Kidney epithelial cell (primary cell): ENCODE data around the gene EVX1. TPM values are rescaled to one million over a fixed set of nuclear protein-coding genes. Genes with fewer than 3 reads are reported as not detected.

Experiments used
- DNase-seq: peaks from one replicate; pipeline ENCODE4 v3.0.0-alpha.2; 2010; ENCODE audit warnings: low read depth
- H3K27me3 ChIP-seq: 2 replicates; pipeline ENCODE4 v1.6.0; 2011; ENCODE audit warnings: low read length; ENCODE audit not compliant: control insufficient read depth, insufficient read depth
- H3K36me3 ChIP-seq: 2 replicates; pipeline ENCODE4 v1.5.1; 2011; ENCODE audit warnings: low read length; ENCODE audit not compliant: control insufficient read depth, insufficient read depth
- H3K4me3 ChIP-seq: 2 replicates; pipeline ENCODE4 v1.5.1; 2011; ENCODE audit warnings: low read depth, mild to moderate bottlenecking, control low read depth, low read length
- total RNA-seq: library from RNA; depleted of rRNA; stranded (reverse); fragments of >200 nt; gene quantifications from 2 replicates; pipeline ENCODE4 v1.2.3, GENCODE V29; 2015
- TF ChIP-seq, protein P1 (sequence below): IDR thresholded peaks from 2 replicates; pipeline ENCODE4 v1.5.1; 2011; ENCODE audit warnings: mild to moderate bottlenecking, moderate library complexity, low read length, control low read depth, inconsistent platforms; ENCODE audit not compliant: insufficient read depth, poor library complexity, severe bottlenecking

EVX1 gene
- total RNA-seq, 1 donor from 2014 or later = not detected

DNA sequence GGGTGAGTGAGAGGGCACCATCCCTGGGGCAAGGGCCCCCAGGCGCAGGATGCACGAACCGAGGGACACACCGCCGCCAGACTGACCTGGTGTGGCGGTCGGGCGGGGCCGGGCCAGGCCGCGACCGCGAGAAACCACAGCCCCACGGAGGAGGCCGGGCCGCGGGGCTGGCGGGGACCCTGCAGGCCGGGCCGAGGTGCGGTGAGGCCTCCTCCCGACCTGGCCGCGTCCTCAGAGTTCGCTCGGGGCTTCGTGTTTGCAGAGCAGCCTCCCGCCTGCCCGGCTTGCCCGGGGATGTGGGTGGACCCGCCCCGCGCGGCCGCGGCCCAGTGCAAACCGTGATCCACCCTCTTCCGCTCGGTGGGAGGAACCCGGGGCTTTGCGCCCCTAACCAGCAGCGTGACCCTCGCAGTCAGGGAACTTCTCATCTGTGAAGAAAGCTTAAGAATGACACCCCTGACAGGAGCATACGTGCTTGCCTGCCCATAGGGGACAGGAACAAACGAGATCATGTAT, 22.1 kb upstream of the EVX1 start:
- no peak overlapping the region for H3K4me3 ChIP-seq
- no peaks in the 10 kb centered on the region for H3K36me3 ChIP-seq
- peaks cover 68% of the 10 kb centered on the region for H3K27me3 ChIP-seq
- TF ChIP-seq, protein P1, sequence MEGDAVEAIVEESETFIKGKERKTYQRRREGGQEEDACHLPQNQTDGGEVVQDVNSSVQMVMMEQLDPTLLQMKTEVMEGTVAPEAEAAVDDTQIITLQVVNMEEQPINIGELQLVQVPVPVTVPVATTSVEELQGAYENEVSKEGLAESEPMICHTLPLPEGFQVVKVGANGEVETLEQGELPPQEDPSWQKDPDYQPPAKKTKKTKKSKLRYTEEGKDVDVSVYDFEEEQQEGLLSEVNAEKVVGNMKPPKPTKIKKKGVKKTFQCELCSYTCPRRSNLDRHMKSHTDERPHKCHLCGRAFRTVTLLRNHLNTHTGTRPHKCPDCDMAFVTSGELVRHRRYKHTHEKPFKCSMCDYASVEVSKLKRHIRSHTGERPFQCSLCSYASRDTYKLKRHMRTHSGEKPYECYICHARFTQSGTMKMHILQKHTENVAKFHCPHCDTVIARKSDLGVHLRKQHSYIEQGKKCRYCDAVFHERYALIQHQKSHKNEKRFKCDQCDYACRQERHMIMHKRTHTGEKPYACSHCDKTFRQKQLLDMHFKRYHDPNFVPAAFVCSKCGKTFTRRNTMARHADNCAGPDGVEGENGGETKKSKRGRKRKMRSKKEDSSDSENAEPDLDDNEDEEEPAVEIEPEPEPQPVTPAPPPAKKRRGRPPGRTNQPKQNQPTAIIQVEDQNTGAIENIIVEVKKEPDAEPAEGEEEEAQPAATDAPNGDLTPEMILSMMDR = no peak
- DNase-seq = no peak

DNA sequence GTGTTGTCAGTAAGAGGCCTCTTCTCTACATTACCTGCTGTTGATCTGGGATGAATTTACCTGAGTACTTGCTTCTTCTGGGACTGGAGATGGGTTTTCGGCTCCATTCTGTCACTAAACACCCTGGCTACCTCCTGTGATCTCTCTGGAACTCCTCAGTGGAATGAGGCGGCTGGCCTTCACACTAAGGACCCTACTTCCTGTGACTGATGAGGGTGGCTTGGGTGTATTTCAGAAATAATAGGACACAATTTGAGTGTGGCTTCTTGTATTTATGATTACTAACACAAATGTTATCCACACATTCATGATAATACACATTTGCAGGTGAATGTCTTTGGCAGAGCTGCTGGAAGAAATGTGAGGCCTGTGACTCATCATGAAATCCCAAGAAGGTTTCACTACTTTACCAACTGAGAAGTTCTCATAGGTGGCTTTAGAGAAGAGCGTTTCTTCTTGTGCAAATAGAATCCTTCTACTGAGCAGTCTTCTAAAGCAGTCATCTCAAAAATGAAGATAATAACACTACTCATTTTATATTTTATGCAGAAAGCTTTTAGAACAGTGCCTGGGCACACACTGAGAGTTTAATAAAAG, 21.3 kb upstream of the EVX1 start:
- Histone ChIP-seq H3K4me3 (no peak overlapping the region), H3K27me3 (peaks cover 68% of the 10 kb centered on the region), H3K36me3 (no peaks in the 10 kb centered on the region)
- TF ChIP-seq, protein P1 = no peak
- DNase-seq = no peak

DNA sequence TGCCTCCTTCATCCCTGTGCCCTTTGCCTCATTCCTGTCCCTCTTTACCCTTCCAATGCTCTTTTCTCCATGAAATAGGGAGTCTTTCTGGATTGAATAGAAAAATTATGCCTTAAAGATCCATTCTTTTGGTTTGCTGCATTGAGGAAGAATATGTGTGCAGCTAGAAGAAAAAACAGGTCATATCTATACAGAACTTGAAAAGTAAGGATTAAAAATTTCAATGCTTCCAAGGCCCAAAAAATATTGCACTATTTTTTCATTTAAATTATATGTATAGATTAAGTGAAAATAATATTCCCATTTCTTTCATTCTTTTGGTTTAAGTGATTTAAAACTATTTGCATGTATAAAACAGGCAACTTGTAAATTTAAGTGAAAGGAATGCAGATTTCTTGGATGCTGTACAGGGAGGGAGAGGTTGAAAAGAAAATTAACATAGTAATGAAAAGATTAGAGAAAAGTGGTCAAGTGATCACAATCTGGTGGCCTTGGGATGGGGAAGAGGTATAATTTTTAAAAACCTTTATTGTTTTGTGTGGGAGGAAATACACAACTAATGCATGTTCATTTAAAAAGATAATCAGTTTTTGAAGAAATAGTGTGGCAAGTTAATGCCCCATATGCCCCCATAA, 18.5 kb upstream of the EVX1 start:
- Histone ChIP-seq H3K27me3 (peaks cover 58% of the 10 kb centered on the region), H3K4me3 (no peak overlapping the region)
- TF ChIP-seq, protein P1 = no peak

DNA sequence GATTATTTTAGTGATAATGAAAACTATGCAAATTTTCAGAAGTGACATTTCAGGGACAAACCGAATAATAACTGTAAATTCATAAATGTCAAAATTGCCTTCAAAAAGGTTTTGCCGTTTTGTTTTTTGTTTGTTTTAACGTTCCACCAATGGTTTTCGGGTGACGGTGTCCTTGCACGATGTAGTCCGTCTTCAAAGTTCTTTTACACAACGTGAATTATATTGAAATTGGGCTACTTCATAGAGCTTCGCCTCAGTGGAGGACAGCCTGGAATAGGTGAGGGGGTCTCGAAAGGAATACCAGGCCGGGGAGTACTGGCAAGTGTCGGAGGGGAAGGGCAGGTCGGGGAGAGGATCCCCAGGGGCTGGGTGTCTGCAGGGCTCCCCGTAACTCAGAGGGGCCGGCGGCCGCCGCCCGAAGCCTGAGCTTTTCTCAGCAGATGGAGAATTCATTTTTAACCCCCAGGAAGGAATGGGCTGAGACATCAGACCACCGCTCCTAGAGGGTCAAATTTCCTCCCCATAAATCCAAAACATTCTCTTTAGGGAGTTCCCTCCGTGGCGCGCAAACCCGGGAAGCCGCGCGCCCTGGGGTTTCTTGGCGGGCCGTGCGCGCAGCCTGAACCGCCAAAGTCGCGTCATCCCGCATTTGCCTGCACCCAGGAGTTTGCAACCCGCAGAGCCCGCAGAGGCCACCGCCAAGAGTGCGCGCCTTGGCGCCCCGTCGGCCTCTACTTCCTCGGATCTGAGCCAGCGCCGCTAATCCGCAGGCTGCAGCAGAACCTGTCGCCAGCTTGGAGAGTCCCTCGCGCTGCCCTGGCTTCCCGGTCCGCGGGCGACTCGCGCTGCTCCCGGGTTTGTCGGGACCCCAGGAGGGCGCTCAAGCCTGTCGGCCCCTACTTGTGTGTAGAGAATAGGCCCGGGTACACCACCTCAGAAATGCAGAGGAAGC, 17.3 kb upstream of the EVX1 start:
- Histone ChIP-seq H3K36me3 (no peaks in the 10 kb centered on the region), H3K4me3 (no peak overlapping the region), H3K27me3 (peaks cover 55% of the 10 kb centered on the region)
- DNase-seq = no peak
- TF ChIP-seq, protein P1 = no peak

More for the DNA sequence above, 18.5 kb upstream of the EVX1 start:
- H3K36me3 ChIP-seq = no peaks in the 10 kb centered on the region
- no peak for DNase-seq

DNA sequence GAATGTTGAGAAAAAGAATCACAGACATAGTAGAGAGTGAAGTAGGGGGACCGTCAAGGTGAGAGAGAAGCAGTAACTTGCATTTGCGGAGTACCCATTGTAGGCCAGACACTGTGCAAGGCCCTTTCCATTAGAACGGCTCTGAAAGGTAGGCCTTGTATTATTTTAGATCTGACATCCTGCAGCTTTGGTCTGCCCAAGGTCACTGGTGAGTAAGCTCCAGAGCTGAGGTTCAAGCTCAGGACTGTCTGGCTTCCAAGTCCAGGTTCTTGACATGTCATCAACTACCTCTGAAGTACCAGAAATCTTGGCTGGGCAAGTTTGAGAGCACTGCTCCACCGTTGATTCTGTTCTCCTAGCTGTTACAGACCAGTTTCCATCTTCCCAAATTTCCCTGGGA, 13.2 kb upstream of the EVX1 start:
- Histone ChIP-seq H3K27me3 (peaks cover 29% of the 10 kb centered on the region), H3K36me3 (no peaks in the 10 kb centered on the region), H3K4me3 (no peak overlapping the region)
- TF ChIP-seq, protein P1 = no peak
- no peak for DNase-seq
